GM13976 (cell line): ENCODE measurements around the gene LYPD6B.

ENCODE experiments used
- DNase-seq: peaks from one replicate; pipeline ENCODE4 v3.0.0; 2012; ENCODE audit warnings: low spot score
- CTCF ChIP-seq: IDR thresholded peaks from 2 replicates; pipeline ENCODE4 v1.5.1; 2012; ENCODE audit warnings: borderline replicate concordance, mild to moderate bottlenecking; ENCODE audit not compliant: insufficient read depth; ENCODE audit errors: extremely low read depth, missing control alignments, control extremely low read depth
- in situ Hi-C: fragments of 300-500 bp; cut with MboI; formaldehyde crosslinking; loops from one replicate; pipeline ENCODE4 v1.12.0; 2022; ENCODE audit warnings: low sequenced_read_pairs, mixed read lengths, inconsistent platforms; ENCODE audit not compliant: unreplicated experiment

The LYPD6B gene

GRCh38 chr2:149044500-149044899 is 6.0 kb downstream of the LYPD6B start:
- in situ Hi-C loops: no loop called here
- TF ChIP-seq CTCF: no peak

DNA sequence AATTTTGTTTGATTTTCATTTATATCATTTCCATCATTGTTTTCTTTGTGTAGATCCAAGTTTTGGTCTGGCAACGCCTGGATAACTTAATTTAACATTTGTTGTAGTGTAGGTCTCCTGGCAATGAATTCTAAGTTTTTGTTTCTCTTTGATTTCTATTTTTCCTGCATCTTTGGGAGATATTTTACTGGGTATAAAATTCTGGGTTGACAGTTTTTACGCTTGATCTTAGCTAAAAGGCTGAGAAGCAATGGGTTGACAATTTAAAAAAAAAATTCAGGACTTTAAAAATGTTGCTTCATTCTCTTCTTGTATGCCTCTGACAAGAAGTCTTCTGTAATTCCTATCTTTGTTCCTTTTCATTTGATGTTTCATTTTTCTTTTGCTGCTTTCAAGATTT is 8.6 kb downstream of the LYPD6B start:
- no peak for TF ChIP-seq CTCF
- no peak for DNase-seq
- in situ Hi-C loops: no loop called here

More at GRCh38 chr2:149044500-149044899, 6.0 kb downstream of the LYPD6B start:
- no peak for DNase-seq

DNA sequence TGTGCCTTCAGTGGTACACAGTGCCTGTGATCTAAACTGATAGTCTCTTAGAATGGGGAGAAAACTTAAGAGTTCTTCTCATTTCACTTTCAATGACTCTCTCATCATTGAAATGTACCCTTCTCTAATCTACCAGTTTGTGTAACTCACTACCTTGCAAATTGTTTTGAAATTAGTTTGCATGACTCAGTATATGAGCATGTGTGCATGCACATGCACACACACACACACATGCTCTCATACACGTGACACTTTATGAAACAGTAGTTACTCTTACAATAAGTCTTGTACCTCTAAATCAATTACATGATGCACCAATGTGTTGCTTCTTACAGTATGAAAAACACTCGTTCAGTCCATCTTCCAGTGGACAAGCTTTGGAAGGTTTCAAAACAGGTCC is 10.6 kb downstream of the LYPD6B start:
- no peak for DNase-seq
- TF ChIP-seq CTCF: no peak
- in situ Hi-C loops: no loop called here

DNA sequence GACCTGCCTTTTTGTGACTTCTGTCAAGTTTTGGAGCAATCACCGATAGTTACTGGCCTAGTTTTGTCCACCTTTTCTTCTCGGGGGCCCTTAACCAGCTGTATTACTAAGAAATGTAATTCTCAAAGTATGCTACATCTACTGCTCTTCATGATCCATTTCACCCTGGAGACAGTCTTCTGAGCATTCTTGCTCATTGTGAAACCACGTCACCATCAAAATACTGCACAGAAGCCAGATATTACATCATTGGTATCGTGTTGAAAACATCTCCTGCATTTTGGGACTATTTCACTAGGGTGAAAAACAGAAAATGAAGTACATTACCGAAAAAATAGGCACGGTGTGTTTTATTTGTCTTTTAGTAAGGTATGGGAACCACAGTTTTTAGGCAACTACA is 11.7 kb downstream of the LYPD6B start:
- peak; percentile 43 for DNase-seq
- TF ChIP-seq CTCF: no peak
- in situ Hi-C loops: no loop called here

- in situ Hi-C loops: no loop called here
- no peak for TF ChIP-seq CTCF
- no peak for DNase-seq
Observed at GRCh38 chr2:149055751-149056150, 17.3 kb downstream of the LYPD6B start.

DNA sequence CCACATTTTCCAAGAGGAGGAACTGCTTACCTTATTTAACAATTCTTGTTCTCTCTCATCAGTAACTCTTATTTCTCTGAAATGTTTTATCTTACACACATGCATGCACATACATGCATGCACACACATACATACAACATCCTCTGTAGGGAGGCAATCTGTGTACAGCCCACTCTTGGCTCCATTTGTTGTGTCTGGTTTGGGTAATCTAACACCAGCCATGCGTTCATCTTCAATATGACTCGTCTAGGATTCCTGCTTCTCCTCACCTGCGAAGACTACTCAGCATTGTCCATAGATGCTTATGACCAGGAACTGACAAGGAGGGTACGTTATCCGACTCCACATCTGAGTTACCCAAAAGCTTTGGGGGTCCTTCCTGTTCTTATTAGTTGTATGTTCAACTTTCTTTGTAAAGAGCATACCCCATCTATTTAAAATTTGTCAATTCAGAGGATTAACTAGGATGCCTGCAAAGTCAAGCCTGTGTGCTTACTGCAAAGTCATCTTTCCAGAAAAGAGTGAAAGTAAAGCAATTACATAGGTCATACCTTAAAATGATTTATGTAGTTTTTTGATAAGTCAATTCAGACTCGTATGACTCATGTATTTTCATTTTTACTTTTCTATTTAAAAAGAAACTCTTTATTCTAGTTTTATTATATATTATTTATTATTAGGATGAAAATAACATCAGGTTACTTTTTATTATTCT is 18.2 kb downstream of the LYPD6B start:
- DNase-seq: no peak
- in situ Hi-C loops: no loop called here
- no peak for TF ChIP-seq CTCF
